ENCODE data around the gene DCPS.

GRCh38 chr11:126352163-126352562 is 48.3 kb downstream of the DCPS start:
- TF ChIP-seq EZH2 (IDR thresholded peaks at IDR 0.05; ENCODE audit: borderline replicate concordance, low read length) (no peak), CTCF (conservative IDR thresholded peaks at IDR 0.05 in 1 of 2, IDR thresholded peaks at IDR 0.05 in 1 of 2; ENCODE audit: extremely low read depth in 1 of 2, insufficient read depth in 1 of 2, low read depth in 1 of 2, low read length in 2 of 2) (no peak)

Data from mammary epithelial cell (primary cell).